Fibroblast of lung (primary cell): Measurements from ENCODE around the gene SMPDL3B.

Experiments
- EZH2 ChIP-seq: IDR thresholded peaks from 2 replicates; pipeline ENCODE4 v1.5.1; 2012; ENCODE audit warnings: low read length, control low read depth, mild to moderate bottlenecking; ENCODE audit errors: missing control alignments
- TF ChIP-seq, protein P1 (sequence below), 2 donors: IDR thresholded peaks in 1 of 2; conservative IDR thresholded peaks in 1 of 2; 1 replicate in 1 of 2; 2 replicates in 1 of 2; pipeline ENCODE4 v1.5.1; 2011 to 2012; ENCODE audit warnings: low read length in 2 of 2, control low read depth in 1 of 2, inconsistent platforms in 1 of 2, low read depth in 1 of 2, mild to moderate bottlenecking in 1 of 2

DNA sequence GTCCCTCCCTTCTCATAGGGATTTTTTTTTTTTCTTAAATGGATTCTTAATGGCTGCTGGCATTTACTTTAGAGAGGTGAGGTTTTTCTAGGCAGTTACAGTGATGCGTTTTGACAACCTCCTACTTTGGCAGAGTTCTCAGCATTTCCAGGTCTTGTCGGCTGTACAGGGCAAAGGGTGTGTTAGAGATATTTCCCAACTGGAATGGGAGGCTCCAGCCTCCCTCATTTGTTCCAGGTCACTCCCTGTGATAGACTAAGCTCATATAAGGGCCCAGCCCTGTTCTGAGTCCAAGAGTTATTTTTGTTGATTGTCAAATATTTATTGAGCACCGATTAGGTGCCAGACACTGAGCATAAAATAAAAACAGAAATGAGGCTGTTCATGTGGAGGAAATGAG lies 17.3 kb downstream of the SMPDL3B start:
- TF ChIP-seq, protein P1, sequence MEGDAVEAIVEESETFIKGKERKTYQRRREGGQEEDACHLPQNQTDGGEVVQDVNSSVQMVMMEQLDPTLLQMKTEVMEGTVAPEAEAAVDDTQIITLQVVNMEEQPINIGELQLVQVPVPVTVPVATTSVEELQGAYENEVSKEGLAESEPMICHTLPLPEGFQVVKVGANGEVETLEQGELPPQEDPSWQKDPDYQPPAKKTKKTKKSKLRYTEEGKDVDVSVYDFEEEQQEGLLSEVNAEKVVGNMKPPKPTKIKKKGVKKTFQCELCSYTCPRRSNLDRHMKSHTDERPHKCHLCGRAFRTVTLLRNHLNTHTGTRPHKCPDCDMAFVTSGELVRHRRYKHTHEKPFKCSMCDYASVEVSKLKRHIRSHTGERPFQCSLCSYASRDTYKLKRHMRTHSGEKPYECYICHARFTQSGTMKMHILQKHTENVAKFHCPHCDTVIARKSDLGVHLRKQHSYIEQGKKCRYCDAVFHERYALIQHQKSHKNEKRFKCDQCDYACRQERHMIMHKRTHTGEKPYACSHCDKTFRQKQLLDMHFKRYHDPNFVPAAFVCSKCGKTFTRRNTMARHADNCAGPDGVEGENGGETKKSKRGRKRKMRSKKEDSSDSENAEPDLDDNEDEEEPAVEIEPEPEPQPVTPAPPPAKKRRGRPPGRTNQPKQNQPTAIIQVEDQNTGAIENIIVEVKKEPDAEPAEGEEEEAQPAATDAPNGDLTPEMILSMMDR (conservative IDR thresholded peaks at IDR 0.05 in 1 of 2, IDR thresholded peaks at IDR 0.05 in 1 of 2; ENCODE audit: low read depth in 1 of 2, low read length in 2 of 2): no peak
- no peak for TF ChIP-seq EZH2
